ENCODE measurements around the gene DUSP19. TPM values are rescaled to one million over a fixed set of nuclear protein-coding genes. Genes with fewer than 3 reads are reported as not detected.

The DUSP19 gene
- total and polyA plus RNA-seq, 2 of the 13 experiments (the other 11 are each of a cell fraction or from before 2014, with no cell fraction given), result 1.3 to 1.9 TPM

- TF ChIP-seq ZNF710 (CRISPR knock-in tag; IDR thresholded peaks at IDR 0.05; ENCODE audit: borderline replicate concordance), result 0 out of 2 replicates have a peak, but pooled peaks have one; percentile 22
- TF ChIP-seq SIX4 (CRISPR knock-in tag; IDR thresholded peaks at IDR 0.05), result peak; percentile 52; the same call in 1 of the 2 replicates
- no peak for TF ChIP-seq MTF2 (CRISPR knock-in tag; IDR thresholded peaks at IDR 0.05; ENCODE audit: borderline replicate concordance)
- TF ChIP-seq GZF1 (CRISPR knock-in tag; IDR thresholded peaks at IDR 0.05), result peak; percentile 69; the same call in 1 of the 2 replicates
- no peak for TF ChIP-seq THAP8 (CRISPR knock-in tag; IDR thresholded peaks at IDR 0.05; ENCODE audit: borderline replicate concordance)
- TF ChIP-seq ISL2 (CRISPR knock-in tag; IDR thresholded peaks at IDR 0.05), result peak; percentile 75
- TF ChIP-seq FOXC1 (CRISPR knock-in tag; IDR thresholded peaks at IDR 0.05; ENCODE audit: borderline replicate concordance), result peak; percentile 34; the same call in 1 of the 2 replicates
- peak; percentile 93 for TF ChIP-seq MYC (CRISPR knock-in tag; IDR thresholded peaks at IDR 0.05; ENCODE audit: borderline replicate concordance)
- no peak for TF ChIP-seq ZBTB49 (CRISPR knock-in tag; IDR thresholded peaks at IDR 0.05; ENCODE audit: borderline replicate concordance)
- peak; percentile 87 for TF ChIP-seq REPIN1 (CRISPR knock-in tag; IDR thresholded peaks at IDR 0.05; ENCODE audit: borderline replicate concordance, low read depth)
- TF ChIP-seq ZC3H4 (CRISPR knock-in tag; IDR thresholded peaks at IDR 0.05; ENCODE audit: borderline replicate concordance), result 0 out of 2 replicates have a peak, but pooled peaks have one; percentile 67
- TF ChIP-seq YEATS4 (CRISPR knock-in tag; IDR thresholded peaks at IDR 0.05; ENCODE audit: borderline replicate concordance), result peak; percentile 86
- peak; percentile 85 for TF ChIP-seq ZNF644 (CRISPR knock-in tag; IDR thresholded peaks at IDR 0.05; ENCODE audit: low read depth)
- peak; percentile 93; the same call in 1 of the 2 replicates for TF ChIP-seq ZNF839 (CRISPR knock-in tag; IDR thresholded peaks at IDR 0.05; ENCODE audit: borderline replicate concordance)
- peak; percentile 97 for TF ChIP-seq THAP9 (CRISPR knock-in tag; IDR thresholded peaks at IDR 0.05; ENCODE audit: borderline replicate concordance)
- no peak for TF ChIP-seq RBAK (CRISPR knock-in tag; IDR thresholded peaks at IDR 0.05)
- peak; percentile 77 for TF ChIP-seq ZNF772 (CRISPR knock-in tag; IDR thresholded peaks at IDR 0.05)
- TF ChIP-seq HES4 (CRISPR knock-in tag; IDR thresholded peaks at IDR 0.05; ENCODE audit: borderline replicate concordance), result no peak
- no peak; the same call in 1 of the 2 replicates for TF ChIP-seq KLF12 (CRISPR knock-in tag; IDR thresholded peaks at IDR 0.05; ENCODE audit: borderline replicate concordance)
Observed at GRCh38 chr2:183124222-183124956, 45.8 kb downstream of the DUSP19 start, which contains the start of gene NUP35 (continued).
